Tibial nerve (tissue), 3 donors: ENCODE data around the gene HECW1.

ENCODE experiments used
- CTCF ChIP-seq, 5 experiments: fragments of 200-600 bp in 3 of 5; fragments of 450-650 bp in 2 of 5; sonication (generic) in 3 of 5; IDR thresholded peaks; one replicate each; pipeline ENCODE4 v1.5.1; 2016 to 2019; ENCODE audit warnings: antibody characterized with exemption in 5 of 5, mild to moderate bottlenecking in 3 of 5, moderate library complexity in 2 of 5
- POLR2A ChIP-seq, 2 donors: fragments of 450-650 bp; IDR thresholded peaks; one replicate each; pipeline ENCODE4 v1.6.1; 2017; ENCODE audit warnings: antibody characterized with exemption in 2 of 2, mild to moderate bottlenecking in 2 of 2, moderate library complexity in 2 of 2

DNA sequence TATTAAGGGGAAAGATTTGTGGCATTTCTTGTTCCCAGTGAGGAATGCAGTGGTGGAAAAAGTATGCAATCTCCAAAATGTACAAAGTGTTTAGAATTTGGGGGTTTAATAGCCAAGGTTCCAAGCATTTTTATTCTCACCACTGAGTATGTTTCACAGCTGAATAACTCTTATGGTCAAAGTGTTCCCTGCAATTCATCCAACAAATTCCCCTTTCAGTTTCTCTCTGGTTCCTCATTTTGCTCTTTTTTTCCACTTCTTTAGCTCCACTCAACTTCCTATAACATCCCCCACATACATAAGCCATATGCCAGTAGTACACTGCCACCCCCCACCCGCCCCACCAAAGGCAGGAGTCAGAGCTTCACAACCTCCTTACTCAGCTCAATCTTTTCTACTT, 4.6 kb downstream of the HECW1 start:
- no peak for TF ChIP-seq POLR2A (IDR thresholded peaks at IDR 0.05)
- no peak for TF ChIP-seq CTCF (IDR thresholded peaks at IDR 0.05)
